Peyer's patch (tissue), 4 donors: Measurements from ENCODE around the gene MMEL1. TPM values are rescaled to one million over a fixed set of nuclear protein-coding genes. Genes with fewer than 3 reads are reported as not detected.

Experiments
- DNase-seq, 3 donors: peaks; one replicate each; pipeline ENCODE4 v3.0.0-alpha.2; 2017 to 2019
- H3K27ac ChIP-seq, 4 donors: fragments of 200-600 bp; sonication (generic); one replicate each; pipeline ENCODE4 v1.5.1; 2016 to 2019
- H3K27me3 ChIP-seq, 2 donors: fragments of 200-600 bp; sonication (generic); one replicate each; pipeline ENCODE4 v1.5.1; 2019
- H3K36me3 ChIP-seq, 3 donors: fragments of 200-600 bp; sonication (generic); one replicate each; pipeline ENCODE4 v1.5.1; 2016 to 2019
- H3K4me1 ChIP-seq, 4 donors: fragments of 200-600 bp; sonication (generic); one replicate each; pipeline ENCODE4 v1.5.1; 2016 to 2019
- H3K4me3 ChIP-seq, 4 donors: fragments of 200-600 bp; sonication (generic); 1 replicate in 3 of 4; 2 replicates in 1 of 4; pipeline ENCODE4 v1.5.1; 2016 to 2019; ENCODE audit warnings: mild to moderate bottlenecking in 1 of 4
- H3K9me3 ChIP-seq, 4 donors: fragments of 200-600 bp; sonication (generic); one replicate each; pipeline ENCODE4 v1.5.1; 2016 to 2019; ENCODE audit warnings: mild to moderate bottlenecking in 1 of 4
- CTCF ChIP-seq, 6 experiments: fragments of 450-650 bp in 4 of 6; fragments of 200-600 bp in 2 of 6; sonication (generic) in 1 of 6; IDR thresholded peaks; one replicate each; pipeline ENCODE4 v1.5.1; 2017 to 2019; ENCODE audit warnings: antibody characterized with exemption in 6 of 6, mild to moderate bottlenecking in 3 of 6, moderate library complexity in 1 of 6
- POLR2A ChIP-seq, 2 donors: fragments of 450-650 bp; IDR thresholded peaks; one replicate each; pipeline ENCODE4 v1.5.1; 2017; ENCODE audit warnings: antibody characterized with exemption in 2 of 2, mild to moderate bottlenecking in 2 of 2, moderate library complexity in 2 of 2
- total RNA-seq, 4 donors: library from RNA; depleted of rRNA; stranded (reverse); fragments of >200 nt; gene quantifications; one replicate each; pipeline ENCODE4 v1.1.0, GENCODE V29; 2016

The MMEL1 gene
- total RNA-seq, 4 donors from 2014 or later: 7.4 to 51.7 (median 27.4) TPM

- Histone ChIP-seq H3K27me3 (no peaks in the 10 kb centered on the region), H3K27ac (no peak overlapping the region), H3K4me1 (no peaks in the 10 kb centered on the region), H3K9me3 (no peaks in the 10 kb centered on the region), H3K4me3 (no peak overlapping the region), H3K36me3 (no peaks in the 10 kb centered on the region)
- TF ChIP-seq CTCF (IDR thresholded peaks at IDR 0.05) (no peak), POLR2A (IDR thresholded peaks at IDR 0.05) (no peak)
- no peak for DNase-seq
Observed at GRCh38 chr1:2604844-2605508, 27.8 kb downstream of the MMEL1 start.

DNA sequence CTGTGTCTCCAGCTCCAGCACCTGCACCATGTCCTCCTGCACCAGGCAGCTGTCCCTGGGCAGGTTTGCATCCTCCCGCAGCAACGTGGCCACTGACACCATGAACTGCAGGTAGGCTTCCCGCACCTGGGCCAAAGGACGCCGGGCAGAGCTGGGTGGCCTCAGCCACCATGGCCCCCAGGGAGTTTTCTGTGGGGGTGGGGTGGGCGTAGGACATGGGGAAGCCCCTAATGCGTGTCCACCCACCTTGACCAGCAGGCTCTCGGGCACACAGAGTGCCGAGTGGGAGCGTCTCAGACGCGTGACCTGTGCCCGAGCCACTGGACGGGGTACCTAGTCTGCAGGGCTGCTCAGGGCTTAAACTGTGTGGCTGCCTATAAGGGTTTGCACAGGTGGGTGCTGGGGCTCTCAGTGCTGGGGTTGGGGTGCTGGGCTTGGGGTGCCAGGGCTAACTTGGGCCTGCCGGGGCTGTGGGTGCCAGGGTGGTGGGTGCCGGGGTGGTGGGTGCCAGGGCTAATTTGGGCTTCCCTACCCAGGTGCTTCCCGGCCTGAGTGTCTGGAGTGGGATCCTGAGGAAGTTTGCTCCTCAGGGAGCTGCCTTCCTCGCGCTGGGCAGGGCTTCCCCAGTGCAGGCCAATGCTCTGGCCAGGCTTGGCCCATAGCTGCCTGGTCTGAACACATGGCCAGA is 28.5 kb downstream of the MMEL1 start:
- H3K27me3 ChIP-seq: no peaks in the 10 kb centered on the region
- H3K27ac ChIP-seq: no peak overlapping the region
- H3K4me1 ChIP-seq: no peaks in the 10 kb centered on the region
- H3K9me3 ChIP-seq: no peaks in the 10 kb centered on the region
- TF ChIP-seq POLR2A (IDR thresholded peaks at IDR 0.05): no peak
- no peak for TF ChIP-seq CTCF (IDR thresholded peaks at IDR 0.05)
- no peak overlapping the region for H3K4me3 ChIP-seq
- DNase-seq: no peak
- no peaks in the 10 kb centered on the region for H3K36me3 ChIP-seq

DNA sequence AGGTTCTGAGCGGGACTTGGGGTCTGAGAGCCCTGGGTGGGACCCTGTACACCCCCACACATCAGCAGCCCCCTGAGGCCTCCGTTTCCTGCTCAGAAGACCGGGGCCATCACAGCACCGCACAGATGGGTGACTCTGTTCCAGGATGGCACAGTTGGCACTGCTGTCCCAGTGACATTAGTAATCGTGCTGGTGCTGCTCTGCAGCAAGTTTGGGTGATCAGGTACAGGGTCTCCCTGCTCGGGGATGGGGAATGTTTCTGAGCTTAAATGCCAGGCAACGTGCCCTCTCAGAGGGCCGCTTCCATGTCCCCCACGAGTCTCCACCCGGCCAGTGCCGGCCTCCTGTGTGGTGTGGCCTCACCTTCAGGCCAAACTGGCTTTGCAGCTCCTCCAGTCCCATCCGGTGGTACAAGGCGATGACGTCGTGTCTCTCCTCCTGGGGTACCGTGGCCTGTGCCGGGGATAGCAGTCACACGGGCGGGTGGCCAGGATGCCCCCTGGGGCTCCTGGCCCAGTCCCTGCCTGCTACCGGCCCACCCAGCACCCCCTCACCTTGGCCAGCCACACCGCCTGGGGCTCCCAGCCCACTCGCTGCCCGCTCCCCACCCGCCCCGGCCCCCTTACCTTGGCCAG is 29.2 kb downstream of the MMEL1 start:
- Histone ChIP-seq H3K27ac (no peak overlapping the region), H3K36me3 (no peaks in the 10 kb centered on the region), H3K9me3 (no peaks in the 10 kb centered on the region), H3K4me1 (no peaks in the 10 kb centered on the region), H3K27me3 (no peaks in the 10 kb centered on the region), H3K4me3 (no peak overlapping the region)
- TF ChIP-seq POLR2A (IDR thresholded peaks at IDR 0.05) (no peak), CTCF (IDR thresholded peaks at IDR 0.05) (no peak)
- DNase-seq: peak in 1 of 3 donors; percentile 39

DNA sequence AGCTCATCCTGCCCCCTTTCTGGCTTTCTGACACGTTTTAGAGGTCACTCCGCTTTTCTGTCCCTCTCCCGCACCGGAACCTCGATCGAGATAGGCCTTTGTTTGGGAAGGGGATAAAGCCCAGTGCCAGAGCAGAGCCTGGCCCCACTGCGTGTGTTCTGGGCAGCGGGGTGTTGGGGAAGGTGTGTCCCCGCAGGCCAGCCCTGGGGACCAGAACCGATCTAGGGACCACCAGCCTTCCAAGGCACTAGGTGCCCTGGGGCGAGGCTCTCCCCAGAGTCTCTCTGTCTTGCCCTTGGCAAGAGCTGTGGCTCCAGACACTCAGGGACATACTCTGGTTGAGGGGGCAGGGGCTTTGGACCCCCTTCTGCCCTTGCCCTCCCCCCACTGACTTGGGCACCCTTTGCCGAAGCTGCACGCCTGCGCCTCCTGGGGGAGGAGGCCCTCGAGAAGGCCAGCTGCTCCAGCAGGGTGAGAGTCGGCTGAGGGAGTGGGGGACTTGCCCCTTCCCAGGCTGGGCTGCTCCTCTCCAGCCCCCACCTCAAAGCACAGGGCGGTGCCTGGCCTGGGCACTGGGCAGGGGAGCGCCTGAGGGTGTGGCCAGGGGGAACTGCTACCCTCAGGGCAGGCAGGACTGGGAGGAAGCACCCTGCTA is 29.8 kb downstream of the MMEL1 start:
- TF ChIP-seq CTCF (IDR thresholded peaks at IDR 0.05) (no peak), POLR2A (IDR thresholded peaks at IDR 0.05) (no peak)
- DNase-seq: no peak
- no peaks in the 10 kb centered on the region for H3K9me3 ChIP-seq
- no peak overlapping the region for H3K27ac ChIP-seq
- H3K27me3 ChIP-seq: no peaks in the 10 kb centered on the region
- H3K36me3 ChIP-seq: no peaks in the 10 kb centered on the region
- no peak overlapping the region for H3K4me3 ChIP-seq
- no peaks in the 10 kb centered on the region for H3K4me1 ChIP-seq

- Histone ChIP-seq H3K4me1 (no peaks in the 10 kb centered on the region), H3K36me3 (no peaks in the 10 kb centered on the region), H3K9me3 (no peaks in the 10 kb centered on the region), H3K4me3 (no peak overlapping the region), H3K27ac (no peak overlapping the region), H3K27me3 (no peaks in the 10 kb centered on the region)
- TF ChIP-seq CTCF (IDR thresholded peaks at IDR 0.05) (no peak), POLR2A (IDR thresholded peaks at IDR 0.05) (no peak)
- DNase-seq: no peak
Observed at GRCh38 chr1:2602311-2602835, 30.4 kb downstream of the MMEL1 start.
